Adrenal gland (tissue), 12 donors: ENCODE measurements around the gene C12orf42. TPM values are rescaled to one million over a fixed set of nuclear protein-coding genes. Genes with fewer than 3 reads are reported as not detected.
"Not testable (repeated sequence)": the region's sequence is repeated elsewhere in the genome, so short reads cannot be mapped to it uniquely, and the experiment has no call there.

ENCODE experiments used
- DNase-seq, 7 donors: peaks; one replicate each; pipeline ENCODE4 v3.0.0-alpha.2; 2019 to 2020
- H3K27ac ChIP-seq, 5 donors: fragments of 200-600 bp; sonication (generic) in 4 of 5; 1 replicate in 3 of 5; 2 replicates in 2 of 5; pipeline versions ENCODE4 v1.5.1 to v1.8.0; 2016 to 2020; ENCODE audit warnings: mild to moderate bottlenecking in 1 of 5
- H3K27me3 ChIP-seq: fragments of 200-600 bp; 2 replicates; pipeline ENCODE4 v1.8.0; 2021
- H3K36me3 ChIP-seq, 2 donors: fragments of 200-600 bp; replicated peaks in 1 of 2; 1 replicate in 1 of 2; 2 replicates in 1 of 2; pipeline versions ENCODE4 v1.5.1 to v1.8.0; 2018 to 2022
- H3K4me1 ChIP-seq, 2 donors: fragments of 200-600 bp; replicated peaks in 1 of 2; 1 replicate in 1 of 2; 2 replicates in 1 of 2; pipeline versions ENCODE4 v1.5.1 to v1.8.0; 2018 to 2021
- H3K4me3 ChIP-seq, 4 donors: fragments of 200-600 bp; sonication (generic) in 3 of 4; one replicate each; pipeline ENCODE4 v1.5.1; 2016 to 2018
- H3K9me3 ChIP-seq, 3 donors: fragments of 200-600 bp; sonication (generic) in 1 of 3; replicated peaks in 1 of 3; 1 replicate in 2 of 3; 2 replicates in 1 of 3; pipeline versions ENCODE4 v1.5.1 to v1.8.0; 2016 to 2021
- POLR2A ChIP-seq, 2 donors: fragments of 450-650 bp; IDR thresholded peaks; one replicate each; pipeline ENCODE4 v1.6.1; 2017; ENCODE audit warnings: antibody characterized with exemption in 2 of 2, mild to moderate bottlenecking in 2 of 2, moderate library complexity in 1 of 2
- WGBS, 4 donors: extraction: QIAGEN DNeasy Blood & Tissue Kit in 2 of 4; methylation state at CpG; one replicate each; pipeline versions ENCODE4 v1.1.5 to v1.1.7; 2013 to 2017; 5-methylcytosine and 5-hydroxymethylcytosine counted together
- intact Hi-C, 2 donors: fragments of 100-400 bp; cut with DNase I; formaldehyde crosslinking; loops; one replicate each; pipeline versions ENCODE4 v1.14.1 to v1.15.0; 2022 to 2023
- polyA plus RNA-seq, 3 donors: library from polyadenylated mRNA; stranded (reverse); fragments of 200-250 nt in 2 of 3; fragments of 350-450 nt in 1 of 3; fragmentation: Illumina TruSeq in 1 of 3; extraction: RNeasy Lipid Tissue Mini Kit (QIAGEN cat#74804) in 1 of 3; gene quantifications; one replicate each; pipeline ENCODE4 v1.2.3, GENCODE V29; 2013 to 2014
- total RNA-seq, 9 donors: library from RNA; depleted of rRNA in 4 of 9; stranded (reverse); fragments of >200 nt in 4 of 9; fragments of 120-200 nt in 1 of 9; fragmentation: NEBNext Ultra II Directional in 1 of 9; extraction: Animal tissue kit (Norgen Biotek cat#: 25700) in 1 of 9; gene quantifications; one replicate each; pipeline versions ENCODE4 v1.1.0 to v1.2.4, GENCODE V29; 2013 to 2023
- TF ChIP-seq, protein P1 (sequence below), 6 experiments: fragments of 450-650 bp in 4 of 6; fragments of 200-600 bp in 2 of 6; sonication (generic) in 1 of 6; IDR thresholded peaks; 1 replicate in 5 of 6; 2 replicates in 1 of 6; pipeline versions ENCODE4 v1.5.1 to v1.8.0; 2016 to 2021; ENCODE audit warnings: antibody characterized with exemption in 6 of 6, mild to moderate bottlenecking in 2 of 6, moderate library complexity in 1 of 6
- donor health status: healthy with polysubstance abuse.
- donor health status: Bipolar disorder and iron deficiency.
- donor health status: DM: yes; HTN: yes; CAD: no.
- donor health status: DM: no; HTN: no; CAD: no.
- donor health status: DM: no; HTN: no; CAD: no.
- donor health status: DM: yes; HTN: yes; CAD: no.

The C12orf42 gene
- total and polyA plus RNA-seq, 12 donors: 0.07 TPM; not detected in 11

DNA sequence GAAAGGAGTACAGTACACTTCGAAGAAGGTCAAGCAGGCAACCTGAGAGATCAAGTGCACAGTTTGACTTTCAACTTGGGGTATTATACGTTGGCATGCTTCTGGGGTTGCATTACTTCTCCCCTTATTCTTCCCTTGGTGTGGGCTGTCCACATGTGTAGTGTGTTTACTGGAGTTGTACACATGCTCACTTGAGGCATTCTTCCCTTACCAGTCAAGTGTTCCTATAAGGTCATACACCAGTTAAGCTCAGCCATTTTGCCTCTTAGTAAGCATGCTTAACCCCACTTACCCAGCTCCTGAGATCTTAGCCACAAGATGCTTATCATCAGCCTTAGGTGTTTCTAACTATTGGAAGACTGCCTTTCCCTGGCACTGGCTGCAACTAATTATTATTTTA lies 63.8 kb downstream of the C12orf42 start:
- H3K27me3 ChIP-seq: no peaks in the 10 kb centered on the region

DNA sequence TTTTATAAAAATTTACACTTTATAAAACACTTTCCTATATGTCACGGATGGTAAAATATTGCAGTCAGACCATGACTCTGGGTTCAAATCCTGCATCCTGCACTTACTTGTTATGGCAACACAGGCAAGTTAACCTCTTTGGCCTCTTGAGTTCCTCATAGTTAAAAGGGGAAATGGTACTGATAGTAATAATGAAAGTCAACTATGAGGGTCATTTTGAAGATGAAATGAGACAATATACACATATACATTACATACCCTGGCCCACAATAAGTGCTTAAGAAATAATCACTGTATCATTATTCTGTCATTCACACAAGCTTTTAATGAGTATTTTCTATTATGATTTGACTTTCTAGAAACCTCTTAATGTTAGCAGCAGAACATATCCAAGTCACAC lies 64.4 kb downstream of the C12orf42 start:
- 77 to 89% (median 82%) methylated on average over 1 of the region's 1 CpG for WGBS, 4 donors
- no peak for TF ChIP-seq POLR2A (IDR thresholded peaks at IDR 0.05)
- TF ChIP-seq, protein P1, sequence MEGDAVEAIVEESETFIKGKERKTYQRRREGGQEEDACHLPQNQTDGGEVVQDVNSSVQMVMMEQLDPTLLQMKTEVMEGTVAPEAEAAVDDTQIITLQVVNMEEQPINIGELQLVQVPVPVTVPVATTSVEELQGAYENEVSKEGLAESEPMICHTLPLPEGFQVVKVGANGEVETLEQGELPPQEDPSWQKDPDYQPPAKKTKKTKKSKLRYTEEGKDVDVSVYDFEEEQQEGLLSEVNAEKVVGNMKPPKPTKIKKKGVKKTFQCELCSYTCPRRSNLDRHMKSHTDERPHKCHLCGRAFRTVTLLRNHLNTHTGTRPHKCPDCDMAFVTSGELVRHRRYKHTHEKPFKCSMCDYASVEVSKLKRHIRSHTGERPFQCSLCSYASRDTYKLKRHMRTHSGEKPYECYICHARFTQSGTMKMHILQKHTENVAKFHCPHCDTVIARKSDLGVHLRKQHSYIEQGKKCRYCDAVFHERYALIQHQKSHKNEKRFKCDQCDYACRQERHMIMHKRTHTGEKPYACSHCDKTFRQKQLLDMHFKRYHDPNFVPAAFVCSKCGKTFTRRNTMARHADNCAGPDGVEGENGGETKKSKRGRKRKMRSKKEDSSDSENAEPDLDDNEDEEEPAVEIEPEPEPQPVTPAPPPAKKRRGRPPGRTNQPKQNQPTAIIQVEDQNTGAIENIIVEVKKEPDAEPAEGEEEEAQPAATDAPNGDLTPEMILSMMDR (IDR thresholded peaks at IDR 0.05): no peak
- Histone ChIP-seq H3K27me3 (no peaks in the 10 kb centered on the region), H3K4me3 (no peak overlapping the region), H3K4me1 (no peaks in the 10 kb centered on the region), H3K9me3 (no peaks in the 10 kb centered on the region), H3K36me3 (no peaks in the 10 kb centered on the region), H3K27ac (no peak overlapping the region)
- DNase-seq: no peak
- intact Hi-C loops: no loop called here

More for the DNA sequence above, 63.8 kb downstream of the C12orf42 start:
- H3K4me3 ChIP-seq: no peak overlapping the region
- TF ChIP-seq, protein P1 (IDR thresholded peaks at IDR 0.05): no peak
- no peak for TF ChIP-seq POLR2A (IDR thresholded peaks at IDR 0.05)
- H3K4me1 ChIP-seq: no peaks in the 10 kb centered on the region
- no peaks in the 10 kb centered on the region for H3K36me3 ChIP-seq
- 72 to 81% (median 73%) methylated on average over 2 of the region's 2 CpGs for WGBS, 4 donors
- intact Hi-C loops: no loop called here
- H3K27ac ChIP-seq: no peak overlapping the region
- H3K9me3 ChIP-seq: no peaks in the 10 kb centered on the region
- DNase-seq: no peak

DNA sequence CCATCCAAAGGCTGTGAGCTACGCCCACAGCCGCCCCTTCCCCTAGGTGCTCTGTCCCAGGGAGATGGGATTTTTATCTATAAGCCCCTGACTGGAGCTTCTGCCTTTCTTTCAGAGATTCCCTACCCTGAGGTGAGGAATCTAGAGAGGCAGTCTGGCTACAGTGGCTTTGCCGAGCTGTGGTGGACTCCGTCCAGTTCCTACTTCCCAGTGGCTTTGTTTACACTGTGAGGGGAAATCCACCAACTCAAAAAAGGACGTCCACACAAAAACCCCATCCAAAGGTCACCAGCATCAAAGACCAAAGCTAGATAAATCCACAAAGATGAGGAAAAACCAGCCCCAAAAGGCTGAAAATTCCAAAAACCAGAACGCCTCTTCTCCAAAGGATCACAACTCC lies 70.1 kb downstream of the C12orf42 start:
- 65 to 80% (median 72%) methylated on average over 6 of the region's 6 CpGs for WGBS, 4 donors
- DNase-seq, H3K4me1 ChIP-seq, H3K36me3 ChIP-seq, H3K4me3 ChIP-seq, H3K27me3 ChIP-seq, H3K27ac ChIP-seq, H3K9me3 ChIP-seq, intact Hi-C loops: not testable (repeated sequence)

DNA sequence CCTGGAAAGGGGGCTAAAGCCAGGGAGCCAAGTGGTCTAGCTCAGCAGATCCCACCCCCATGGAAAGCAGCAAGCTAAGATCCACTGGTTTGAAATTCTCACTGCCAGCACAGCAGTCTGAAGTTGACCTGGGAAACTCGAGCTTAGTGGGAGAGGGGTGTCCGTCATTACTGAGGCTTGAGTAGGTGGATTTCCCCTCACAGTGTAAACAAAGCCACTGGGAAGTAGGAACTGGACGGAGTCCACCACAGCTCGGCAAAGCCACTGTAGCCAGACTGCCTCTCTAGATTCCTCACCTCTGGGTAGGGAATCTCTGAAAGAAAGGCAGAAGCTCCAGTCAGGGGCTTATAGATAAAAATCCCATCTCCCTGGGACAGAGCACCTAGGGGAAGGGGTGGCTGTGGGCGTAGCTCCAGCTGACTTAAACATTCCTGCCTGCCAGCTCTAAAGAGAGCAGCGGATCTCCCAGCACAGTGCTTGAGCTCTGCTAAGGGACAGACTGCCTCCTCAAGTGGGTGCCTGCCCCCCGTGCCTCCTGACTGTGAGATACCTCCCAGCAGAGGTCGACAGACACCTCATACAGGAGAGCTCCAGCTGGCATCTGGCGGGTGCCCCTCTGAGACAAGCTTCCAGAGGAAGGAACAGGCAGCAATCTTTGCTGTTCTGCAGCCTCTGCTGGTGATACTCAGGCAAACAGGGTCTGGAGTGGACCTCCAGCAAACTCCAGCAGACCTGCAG lies 70.8 kb downstream of the C12orf42 start:
- not testable (repeated sequence) for DNase-seq
- 53 to 100% (median 67%) methylated on average over 2 to 9 of the region's 9 CpGs for WGBS, 4 donors

DNA sequence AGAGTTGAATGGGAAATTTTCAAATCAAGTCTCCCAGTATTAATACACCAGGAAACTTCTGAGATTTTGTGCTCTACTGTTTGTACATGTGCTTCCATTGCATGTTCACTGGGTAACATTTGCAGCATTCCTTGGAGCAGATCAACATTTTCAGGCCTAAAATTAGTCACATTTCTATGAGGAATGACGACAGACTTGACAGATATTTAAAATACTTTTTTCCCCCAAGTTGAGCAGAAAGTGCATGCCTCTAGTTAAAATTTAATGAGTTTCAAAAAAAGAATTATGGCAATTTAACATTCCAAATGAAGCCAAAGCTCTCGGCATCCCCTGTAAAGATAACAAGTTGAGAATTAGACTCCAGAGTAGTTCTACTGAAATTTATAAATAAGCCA lies 72.3 kb downstream of the C12orf42 start:
- H3K4me1 ChIP-seq: no peaks in the 10 kb centered on the region
- DNase-seq: no peak
- no peaks in the 10 kb centered on the region for H3K27me3 ChIP-seq
- intact Hi-C loops: no loop called here
- H3K27ac ChIP-seq: no peak overlapping the region
- no peaks in the 10 kb centered on the region for H3K36me3 ChIP-seq
- no peaks in the 10 kb centered on the region for H3K9me3 ChIP-seq
- no peak overlapping the region for H3K4me3 ChIP-seq
- WGBS, 4 donors: 54 to 67% (median 63%) methylated on average over 2 of the region's 2 CpGs
- TF ChIP-seq, protein P1 (IDR thresholded peaks at IDR 0.05): no peak
- no peak for TF ChIP-seq POLR2A (IDR thresholded peaks at IDR 0.05)

More for the DNA sequence above, 70.8 kb downstream of the C12orf42 start:
- H3K27me3 ChIP-seq, intact Hi-C loops, H3K4me3 ChIP-seq, H3K27ac ChIP-seq, H3K9me3 ChIP-seq, H3K4me1 ChIP-seq, H3K36me3 ChIP-seq: not testable (repeated sequence)
